Stimulated activated CD8-positive, alpha-beta memory T cell treated with anti-CD3 and anti-CD28 coated beads, Interleukin-4, amount 100 ng/mL, for 24 hours (primary cell): ENCODE data around the gene ZNF385B.
"Not testable (repeated sequence)": the region's sequence is repeated elsewhere in the genome, so short reads cannot be mapped to it uniquely, and the experiment has no call there.

ENCODE experiments used
- DNase-seq: peaks from one replicate; pipeline ENCODE4 v3.0.0-alpha.2; 2020; ENCODE audit warnings: low read depth

ZNF385B gene

DNA sequence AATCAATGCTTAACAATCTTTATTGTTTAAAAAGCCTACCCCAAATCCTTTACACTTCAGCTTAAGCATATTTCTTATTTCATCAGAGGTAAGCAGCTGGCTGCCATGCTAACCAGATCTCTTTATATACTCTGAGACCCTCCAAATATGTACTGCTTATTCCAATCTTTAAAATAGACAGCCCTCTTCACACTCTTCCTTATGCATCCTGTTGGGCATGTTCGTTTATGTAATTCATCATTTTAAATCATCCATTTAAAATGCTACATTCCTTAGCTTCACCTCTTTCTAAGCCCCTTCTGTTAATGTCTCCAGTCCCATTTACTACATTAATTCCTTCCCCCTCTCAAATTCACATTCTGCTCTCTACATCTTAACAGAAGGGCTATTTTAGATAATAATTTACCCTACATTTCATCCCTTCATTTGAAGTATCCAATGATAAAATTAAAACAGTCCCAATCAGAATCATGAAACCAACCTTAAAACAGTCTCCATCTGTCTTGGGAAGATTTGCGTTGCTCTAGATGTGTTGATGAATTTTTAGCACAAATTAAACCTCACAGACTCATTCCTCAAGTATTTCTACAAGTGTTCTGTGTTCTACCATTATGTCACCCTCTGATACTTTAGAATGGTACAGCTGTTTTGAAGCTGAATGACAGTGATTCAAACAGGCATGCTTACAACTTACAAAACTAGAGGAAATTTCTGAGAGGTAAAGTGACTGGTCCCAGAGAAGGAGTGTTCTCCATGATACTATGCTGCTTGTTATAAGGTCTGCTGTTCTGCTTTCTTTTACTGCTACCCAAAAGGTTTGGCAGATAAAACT lies 59.1 kb downstream of the ZNF385B start:
- DNase-seq, result no peak

DNA sequence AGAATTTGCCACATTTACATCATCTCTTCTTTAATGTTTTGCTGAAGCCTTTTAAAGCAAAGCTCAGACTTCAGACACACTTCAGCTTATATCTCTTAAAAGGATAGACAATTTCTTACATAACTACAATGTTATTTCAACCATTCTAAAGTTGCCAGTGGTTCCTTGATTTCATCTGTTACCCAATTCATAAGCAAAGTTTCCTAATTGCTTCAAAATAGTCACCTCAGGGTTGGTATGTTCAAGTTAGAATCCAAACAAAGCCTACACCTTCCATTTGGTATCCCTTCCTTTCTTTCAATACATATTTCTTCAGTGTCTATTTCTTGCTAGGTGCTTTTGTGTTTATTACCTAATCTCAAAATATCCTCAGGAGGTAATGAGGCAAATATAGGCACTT lies 60.6 kb downstream of the ZNF385B start:
- no peak for DNase-seq

DNA sequence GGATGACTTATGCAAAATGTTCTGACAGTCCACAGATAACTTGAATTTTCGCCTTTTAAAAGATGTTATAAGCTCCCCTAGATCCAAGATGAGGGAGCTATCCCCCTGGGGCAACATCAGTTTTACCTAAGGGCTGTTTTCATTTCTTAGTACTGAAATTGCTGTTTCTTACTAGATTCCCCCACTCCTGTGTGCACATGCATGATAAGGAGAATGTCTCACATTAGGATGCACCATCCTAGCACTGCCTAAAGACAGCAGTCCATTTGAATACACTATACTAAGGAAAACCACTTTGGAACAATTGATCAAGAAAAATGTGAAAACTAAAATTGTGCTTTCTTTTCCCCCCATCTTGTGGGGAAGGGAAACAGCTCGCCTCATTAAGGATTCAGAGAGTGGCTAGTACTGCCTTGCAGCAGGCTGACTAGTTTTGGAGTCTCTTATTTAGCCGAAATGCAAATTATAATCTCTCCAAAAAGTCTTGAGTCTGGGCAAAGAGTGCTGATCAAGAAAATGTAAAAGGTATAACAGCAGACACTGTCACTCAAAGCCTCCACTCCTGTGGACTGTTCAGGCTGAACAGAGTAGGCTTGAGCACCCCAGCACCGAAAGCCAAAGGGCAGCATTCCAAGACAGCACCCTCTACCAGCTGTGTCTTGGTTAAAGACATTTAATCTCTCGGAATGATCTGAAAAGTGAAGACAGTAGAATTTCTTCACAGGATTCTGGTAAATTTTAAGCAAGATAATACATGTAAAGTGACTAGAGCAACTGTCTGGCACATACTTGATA lies 65.0 kb downstream of the ZNF385B start:
- DNase-seq, result no peak

DNA sequence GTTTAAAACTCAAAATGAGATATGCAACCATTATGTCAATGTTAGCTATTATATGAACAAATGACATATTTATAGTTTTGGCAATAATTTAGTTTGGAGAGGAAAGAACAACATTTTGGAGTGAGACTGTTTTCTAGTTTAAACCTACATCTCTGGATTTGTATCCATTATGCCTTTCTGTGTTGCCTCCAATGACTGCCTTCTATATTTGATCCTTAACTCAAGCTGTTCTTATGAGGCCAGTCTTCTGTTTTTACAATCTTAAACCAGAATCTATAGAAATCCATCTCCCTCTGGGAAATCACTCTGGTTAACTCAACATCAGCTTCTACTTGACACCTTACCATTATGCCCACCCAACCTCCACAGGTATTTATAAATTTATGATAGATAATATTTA lies 67.5 kb downstream of the ZNF385B start:
- DNase-seq, result no peak

GRCh38 chr2:179793238-179793637 lies 68.2 kb downstream of the ZNF385B start:
- no peak for DNase-seq

DNA sequence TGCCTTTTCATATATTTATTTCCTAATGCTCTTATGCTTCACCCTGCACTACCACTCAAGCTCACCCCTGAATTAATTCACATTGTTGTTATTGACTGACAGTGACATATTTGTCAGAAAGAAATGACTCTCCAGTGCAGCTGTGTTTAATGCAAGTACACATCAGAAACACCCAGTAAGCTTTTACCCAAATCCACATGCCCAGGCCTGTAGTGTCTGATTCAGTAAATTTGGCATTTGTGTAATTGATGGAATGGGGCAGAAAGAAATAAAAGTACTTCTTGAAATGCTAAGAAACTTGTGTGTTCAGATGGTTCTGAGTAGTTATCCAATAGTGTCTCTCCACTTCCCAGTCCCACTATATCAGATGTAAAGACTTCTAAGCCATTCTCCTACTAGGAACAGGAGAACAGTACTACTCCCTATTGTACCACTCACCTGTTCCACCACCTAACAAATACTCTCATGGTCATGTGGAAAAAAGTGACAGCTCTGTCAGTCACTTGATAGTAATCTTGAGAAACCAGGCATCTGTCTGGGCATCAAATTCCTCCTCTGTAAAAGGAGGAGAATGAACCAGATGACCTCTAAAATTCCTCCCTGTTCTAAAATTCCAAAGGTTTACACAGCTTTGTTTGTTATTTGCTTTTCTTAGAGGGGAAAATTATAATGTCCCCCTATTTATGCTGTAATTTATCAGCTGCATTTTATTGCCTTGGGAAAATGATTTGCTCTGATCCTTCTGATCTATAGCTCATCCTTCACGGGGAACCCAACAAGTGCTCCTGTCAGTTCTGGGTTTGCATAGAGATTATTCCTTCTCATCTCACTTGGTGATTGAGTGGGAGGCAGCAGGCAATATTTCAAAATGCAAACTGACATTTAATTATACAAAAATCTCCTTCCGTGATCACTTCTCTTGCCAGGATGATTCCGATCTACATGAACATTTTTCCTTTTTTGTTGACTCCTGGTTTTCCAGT lies 70.9 kb downstream of the ZNF385B start:
- no peak for DNase-seq

- DNase-seq, result no peak
Measured at GRCh38 chr2:179788104-179788503, 73.3 kb downstream of the ZNF385B start.

- no peak for DNase-seq
Measured at GRCh38 chr2:179787601-179788000, 73.8 kb downstream of the ZNF385B start.

GRCh38 chr2:179785902-179786301 lies 75.5 kb downstream of the ZNF385B start:
- DNase-seq, result no peak

GRCh38 chr2:179782346-179782745 lies 79.1 kb downstream of the ZNF385B start:
- not testable (repeated sequence) for DNase-seq

GRCh38 chr2:179773986-179774385 lies 87.4 kb downstream of the ZNF385B start:
- DNase-seq, result no peak

DNA sequence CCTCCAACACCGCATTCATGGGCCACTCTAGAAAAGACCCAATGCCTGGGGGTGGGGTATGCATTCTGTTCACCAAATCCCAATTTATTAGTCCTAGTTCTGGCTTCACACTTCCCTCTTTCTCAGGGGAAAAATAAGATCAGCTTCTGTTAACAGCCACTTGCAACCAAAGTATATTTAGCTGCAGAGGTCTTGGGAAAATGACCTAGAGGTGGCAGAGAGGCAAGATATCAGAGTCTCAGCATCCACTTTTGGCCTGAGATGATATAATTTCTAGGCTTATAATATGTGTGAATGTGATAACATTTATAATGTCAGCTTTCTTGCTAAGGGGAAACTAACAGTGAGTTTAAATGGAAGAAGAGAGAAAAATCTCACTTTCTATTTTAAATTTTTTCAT lies 89.1 kb downstream of the ZNF385B start:
- DNase-seq, result no peak

DNA sequence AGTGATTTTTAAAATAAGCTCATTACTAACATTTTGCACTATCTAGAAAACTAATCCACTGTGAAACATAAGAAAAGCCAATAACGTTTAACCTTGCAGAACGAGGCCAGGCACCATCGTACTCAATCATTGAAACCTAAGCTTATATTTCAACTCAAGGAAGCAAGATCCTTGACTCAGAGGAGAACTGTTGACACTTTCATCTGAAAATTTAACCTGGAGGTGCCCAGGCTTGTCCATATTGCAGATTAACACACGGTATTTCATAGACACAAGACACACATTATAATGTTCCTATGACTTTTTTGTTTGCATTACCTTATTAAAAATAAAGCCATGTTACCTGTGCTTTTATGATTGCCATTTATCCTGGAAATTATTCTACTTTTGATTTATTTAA lies 89.6 kb downstream of the ZNF385B start:
- DNase-seq, result no peak

- no peak for DNase-seq
Measured at GRCh38 chr2:179770029-179770428, 91.4 kb downstream of the ZNF385B start.

DNA sequence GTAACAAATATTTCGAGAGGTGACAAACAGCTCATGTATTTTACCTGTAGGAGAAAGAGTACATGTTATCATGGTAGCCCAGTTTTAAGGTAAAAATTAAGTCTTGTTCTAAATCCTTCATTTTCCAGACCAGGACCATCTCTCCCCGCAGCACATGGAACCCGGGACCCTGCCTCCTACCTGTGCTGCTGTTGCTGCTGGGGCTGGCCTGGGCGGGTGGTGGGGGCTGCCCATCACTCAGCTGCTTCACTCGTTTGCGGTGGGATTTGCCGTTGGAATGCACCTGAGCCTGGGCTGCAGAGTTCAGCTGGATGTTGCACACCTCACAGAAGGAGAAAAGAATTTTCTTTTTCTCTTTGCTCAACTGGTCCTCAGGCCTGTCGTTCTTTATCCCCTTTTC lies 92.1 kb downstream of the ZNF385B start:
- no peak for DNase-seq

DNA sequence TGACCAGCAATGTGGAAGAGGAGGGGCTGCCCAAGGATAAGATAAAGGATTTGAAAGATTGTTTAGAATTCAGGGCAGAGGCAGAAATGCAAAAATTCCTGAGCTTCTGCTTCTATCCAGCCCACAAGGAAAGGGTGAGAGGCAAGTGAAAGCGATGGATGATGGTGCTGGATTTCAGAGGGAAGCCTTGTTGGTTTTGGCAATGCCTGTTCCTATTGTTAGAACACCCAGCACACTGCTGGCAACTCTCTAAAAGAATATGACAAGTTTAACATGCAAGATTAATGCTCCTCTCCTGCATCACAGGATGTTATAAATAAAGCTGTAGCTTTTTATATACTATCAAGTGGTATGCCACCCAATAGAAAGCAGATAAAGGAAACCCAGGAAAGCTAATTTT lies 92.6 kb downstream of the ZNF385B start:
- no peak for DNase-seq

DNA sequence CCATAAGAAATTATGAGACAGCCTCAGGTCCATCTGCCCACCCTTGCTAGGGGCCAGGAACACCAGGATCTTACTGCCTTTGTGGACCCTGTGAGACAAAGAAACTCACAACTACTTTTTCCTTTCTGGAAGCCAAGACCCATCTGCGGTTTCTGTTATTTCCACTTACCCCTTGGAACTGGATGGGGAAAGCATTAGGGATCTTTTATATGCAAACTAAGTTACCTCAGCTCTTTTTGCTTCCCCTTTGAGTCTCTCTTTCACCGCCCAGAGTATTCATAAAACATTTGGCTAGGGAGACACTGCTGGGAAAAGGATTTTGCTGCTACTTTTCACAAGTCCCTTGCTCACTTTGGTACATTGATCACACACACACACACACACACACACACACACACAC lies 95.7 kb downstream of the ZNF385B start:
- DNase-seq, result no peak

GRCh38 chr2:179764710-179765109 lies 96.7 kb downstream of the ZNF385B start:
- DNase-seq, result no peak

GRCh38 chr2:179758636-179759035 lies 102.8 kb downstream of the ZNF385B start:
- DNase-seq, result no peak

DNA sequence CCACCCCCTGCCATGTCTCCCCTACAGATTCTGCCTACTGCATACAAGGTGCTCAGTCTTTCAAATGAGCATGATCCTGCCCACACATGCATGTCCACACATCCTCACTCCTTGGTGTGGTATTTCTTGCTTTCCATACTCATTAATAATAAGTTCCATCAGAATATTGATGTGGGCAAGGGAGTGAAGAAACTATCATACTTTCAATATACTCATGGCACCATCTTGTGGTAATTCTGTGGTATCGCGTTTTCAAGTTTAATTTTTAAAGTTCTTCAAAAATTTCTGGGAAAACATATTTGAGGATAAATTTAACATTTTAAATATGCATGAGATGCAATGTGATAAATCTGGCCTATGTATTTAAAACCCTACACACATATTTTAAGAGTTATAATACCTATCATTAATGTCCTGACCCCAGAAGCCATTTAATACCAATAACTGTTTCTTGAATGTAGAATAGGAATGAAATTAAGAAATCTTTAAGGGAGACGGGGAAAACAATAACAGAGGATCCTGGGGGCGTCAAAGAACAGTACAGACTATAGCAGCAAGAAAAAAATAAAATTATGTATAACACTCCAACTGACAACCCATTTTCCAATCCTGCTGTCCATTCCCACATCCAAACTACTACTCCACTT lies 110.1 kb downstream of the ZNF385B start:
- no peak for DNase-seq

DNA sequence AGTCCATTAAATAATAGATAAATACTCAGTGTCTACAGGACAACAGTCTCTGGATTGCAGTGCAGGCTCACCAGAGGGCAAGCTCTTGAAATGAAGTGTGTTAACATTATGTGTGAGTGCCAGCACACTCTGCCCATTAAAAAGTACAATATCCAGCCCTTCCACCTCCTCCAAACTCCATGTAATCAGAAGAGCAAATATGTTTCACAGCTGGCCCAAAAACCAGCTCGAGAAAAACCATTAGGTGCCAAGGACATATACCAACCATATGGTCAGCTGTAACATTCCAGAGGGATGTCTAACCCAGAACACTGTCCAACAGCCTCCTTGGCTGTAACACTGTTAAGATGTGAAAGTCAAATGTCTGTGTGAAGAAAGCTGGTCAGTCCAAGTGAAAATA lies 112.2 kb downstream of the ZNF385B start:
- no peak for DNase-seq

- DNase-seq, result no peak
Measured at GRCh38 chr2:179746981-179747380, 114.4 kb downstream of the ZNF385B start.
